Stimulated activated CD4-positive, alpha-beta T cell treated with anti-CD3 and anti-CD28 coated beads, Interleukin-15, amount 100 ng/mL, for 24 hours (primary cell): Measurements from ENCODE around the gene WBP2.

Experiments used
- DNase-seq: peaks from one replicate; pipeline ENCODE4 v3.0.0-alpha.2; 2020

The WBP2 gene

GRCh38 chr17:75826561-75827307, 28.4 kb downstream of the WBP2 start:
- DNase-seq: no peak

GRCh38 chr17:75825748-75826370, 29.3 kb downstream of the WBP2 start:
- DNase-seq: no peak

- no peak for DNase-seq
Observed at GRCh38 chr17:75825149-75825552, 30.0 kb downstream of the WBP2 start.

GRCh38 chr17:75824666-75825065, 30.5 kb downstream of the WBP2 start:
- no peak for DNase-seq

GRCh38 chr17:75824050-75824552, 31.0 kb downstream of the WBP2 start:
- DNase-seq: no peak

GRCh38 chr17:75823257-75824041, 31.7 kb downstream of the WBP2 start:
- DNase-seq: no peak

- no peak for DNase-seq
Observed at GRCh38 chr17:75822800-75823166, 32.4 kb downstream of the WBP2 start.

GRCh38 chr17:75822119-75822799, 32.9 kb downstream of the WBP2 start:
- DNase-seq: peak; percentile 51

- no peak for DNase-seq
Observed at GRCh38 chr17:75821552-75821951, 33.6 kb downstream of the WBP2 start.

GRCh38 chr17:75820094-75821080, 34.7 kb downstream of the WBP2 start:
- no peak for DNase-seq

- DNase-seq: no peak
Observed at GRCh38 chr17:75819678-75820077, 35.5 kb downstream of the WBP2 start.

- no peak for DNase-seq
Observed at GRCh38 chr17:75819116-75819515, 36.0 kb downstream of the WBP2 start.

- DNase-seq: no peak
Observed at GRCh38 chr17:75818326-75818885, 36.7 kb downstream of the WBP2 start.

- no peak for DNase-seq
Observed at GRCh38 chr17:75817571-75817970, 37.6 kb downstream of the WBP2 start.

- DNase-seq: no peak
Observed at GRCh38 chr17:75816693-75817092, 38.4 kb downstream of the WBP2 start.

- DNase-seq: no peak
Observed at GRCh38 chr17:75815399-75815798, 39.7 kb downstream of the WBP2 start.

- no peak for DNase-seq
Observed at GRCh38 chr17:75814900-75815373, 40.2 kb downstream of the WBP2 start.

GRCh38 chr17:75814021-75814395, 41.1 kb downstream of the WBP2 start:
- DNase-seq: no peak

GRCh38 chr17:75813081-75814020, 41.8 kb downstream of the WBP2 start:
- DNase-seq: no peak
